Measurements from ENCODE around the gene C17orf113.
"Not testable (repeated sequence)": the region's sequence is repeated elsewhere in the genome, so short reads cannot be mapped to it uniquely, and the experiment has no call there.

C17orf113 gene

DNA sequence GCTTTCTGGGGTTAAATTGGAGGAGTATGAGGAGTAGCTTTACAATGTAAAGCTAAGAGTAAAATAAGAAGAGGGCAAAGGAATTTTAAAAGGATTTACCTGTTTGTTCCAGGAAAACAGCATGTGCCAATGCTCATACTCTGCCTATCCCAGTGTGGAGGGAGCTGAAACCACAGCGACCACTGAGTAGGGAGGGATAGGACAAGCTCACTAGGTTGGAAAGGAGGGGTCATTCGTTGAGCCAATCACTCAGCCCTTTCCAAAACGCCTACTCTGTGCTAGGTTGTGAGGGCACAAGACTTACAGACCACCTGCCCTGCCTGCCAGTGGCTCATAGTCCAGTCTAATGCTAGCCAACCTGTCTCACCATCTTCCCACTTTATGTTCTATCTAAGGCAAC lies 32.1 kb downstream of the C17orf113 start:
- in situ Hi-C loops (cut with HindIII; ENCODE audit: low sequenced_read_pairs), result no loop called here

DNA sequence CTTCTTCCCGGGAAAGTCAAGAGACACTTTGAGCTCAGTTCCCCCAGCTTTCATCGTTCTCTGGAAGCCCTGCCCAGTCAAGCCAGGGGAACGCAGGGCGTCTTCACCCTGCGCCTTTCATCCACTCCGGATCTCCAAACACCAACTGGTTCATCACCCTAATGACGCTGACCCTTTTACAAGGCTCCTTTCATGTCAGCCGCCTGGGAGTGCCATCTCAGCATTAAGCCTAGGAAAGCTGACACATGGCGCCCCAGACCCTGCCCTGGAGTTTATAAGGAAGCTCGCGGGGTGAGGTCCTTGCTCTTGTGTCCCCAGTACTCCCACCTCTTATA lies 32.6 kb downstream of the C17orf113 start:
- in situ Hi-C loops (cut with HindIII; ENCODE audit: low sequenced_read_pairs), result no loop called here

DNA sequence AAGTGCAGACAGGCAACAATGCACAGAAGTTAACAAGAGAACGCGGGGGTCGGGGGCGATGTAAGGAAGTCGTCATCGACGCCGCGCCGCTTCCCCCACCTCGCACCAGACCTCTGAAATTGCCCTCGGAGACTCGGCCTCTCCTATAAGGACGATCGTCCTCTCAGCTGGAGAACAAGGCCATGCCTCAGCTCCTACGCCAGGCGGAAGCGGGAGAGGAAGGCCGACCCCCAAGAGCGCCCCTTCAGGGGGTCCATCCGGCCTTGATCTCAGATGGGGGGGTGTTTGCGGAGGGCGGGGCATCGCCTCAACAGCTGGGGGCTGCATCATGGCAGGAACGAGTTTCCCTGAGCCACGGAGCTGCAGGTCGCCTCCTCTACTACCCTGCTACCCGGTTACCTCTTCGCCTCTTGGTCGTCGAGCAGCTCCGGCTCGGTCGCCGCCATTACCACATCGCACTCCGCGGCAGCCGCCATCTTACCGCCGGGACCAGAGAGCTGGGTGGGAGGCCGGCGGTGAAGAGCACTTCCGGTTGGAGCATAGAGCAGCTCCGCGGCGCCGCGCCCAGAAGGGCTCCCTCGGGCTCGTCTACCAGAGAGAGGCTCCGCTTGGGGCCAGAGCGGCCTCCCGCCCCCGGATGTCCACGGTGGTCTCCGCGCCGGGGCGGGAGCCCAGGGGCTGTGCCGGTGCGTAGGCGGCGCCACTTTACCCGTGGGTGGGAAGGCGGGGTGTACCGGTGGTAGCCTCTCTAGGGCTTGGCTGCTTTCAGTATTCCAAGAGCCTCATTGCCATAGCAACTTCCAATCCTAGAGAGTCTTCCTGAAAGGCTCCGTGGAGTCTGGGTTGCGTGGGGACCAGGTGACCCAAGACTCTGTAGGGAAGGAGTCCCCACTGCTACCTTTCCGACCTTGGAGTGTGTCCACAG lies 33.2 kb downstream of the C17orf113 start, which contains the start of gene DNAJC7:
DNAJC7 (minus strand) TSS at position 499 of the 925 bp plus-strand sequence; CDS start at position 476, 23 bp downstream.
- in situ Hi-C loops (cut with HindIII; ENCODE audit: low sequenced_read_pairs), result no loop called here

DNA sequence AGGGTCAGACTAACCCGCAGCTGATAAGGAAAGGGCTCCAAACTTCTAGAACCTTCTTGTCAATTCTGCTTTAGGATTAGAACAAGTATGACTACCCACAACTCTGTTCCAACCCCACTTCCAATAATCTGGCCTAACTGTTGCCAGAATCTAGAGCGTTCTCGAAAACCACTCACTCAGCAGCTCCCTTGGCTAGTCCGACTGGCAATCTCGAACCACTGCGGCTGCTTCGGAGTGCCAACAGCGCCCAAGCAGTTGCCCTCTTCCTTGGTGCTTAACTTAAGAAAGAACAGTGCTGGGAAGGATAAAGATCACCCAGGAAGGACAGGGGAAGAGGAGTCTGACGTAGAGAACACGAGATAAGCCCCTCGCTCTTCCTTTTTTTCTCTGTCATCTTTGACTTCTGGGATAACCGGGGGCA lies 34.0 kb downstream of the C17orf113 start:
- in situ Hi-C loops (cut with HindIII; ENCODE audit: low sequenced_read_pairs), result no loop called here

DNA sequence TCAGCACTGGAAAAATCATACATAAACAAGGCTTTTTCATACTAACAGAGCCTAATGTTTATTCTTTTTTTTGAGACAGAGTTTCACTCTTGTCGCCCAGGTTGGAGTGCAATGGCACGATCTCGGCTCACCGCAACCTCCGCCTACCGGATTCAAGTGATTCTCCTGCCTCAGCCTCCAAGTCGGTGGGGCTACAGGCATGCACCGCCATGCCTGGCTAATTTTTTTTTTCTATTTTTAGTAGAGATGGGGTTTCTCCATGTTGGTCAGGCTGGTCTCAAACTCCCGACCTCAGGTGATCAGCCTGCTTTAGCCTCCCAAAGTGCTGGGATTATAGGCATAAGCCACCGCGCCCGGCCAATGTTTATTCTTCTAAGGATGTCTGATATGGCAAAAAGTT lies 36.7 kb downstream of the C17orf113 start:
- in situ Hi-C loops (cut with HindIII; ENCODE audit: low sequenced_read_pairs), result not testable (repeated sequence)

DNA sequence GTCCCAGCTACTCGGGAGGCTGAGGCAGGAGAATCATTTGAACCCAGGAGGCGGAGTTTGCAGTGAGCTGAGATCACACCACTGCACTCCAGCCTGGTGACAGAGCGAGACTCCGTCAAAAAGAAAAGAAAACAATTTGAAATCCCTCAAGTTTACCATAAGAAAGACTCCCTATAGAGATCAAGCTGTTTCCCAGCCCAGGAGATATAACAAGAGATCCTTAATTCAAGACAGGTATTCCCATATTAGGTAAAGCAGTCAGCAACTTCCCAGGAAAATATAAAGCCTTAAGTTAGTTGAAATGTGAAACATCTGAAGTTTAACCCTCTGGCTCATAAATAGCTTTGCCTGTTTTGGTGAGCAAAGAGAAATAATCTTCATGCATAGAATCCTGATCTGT lies 38.0 kb downstream of the C17orf113 start:
- in situ Hi-C loops (cut with HindIII; ENCODE audit: low sequenced_read_pairs), result not testable (repeated sequence)

DNA sequence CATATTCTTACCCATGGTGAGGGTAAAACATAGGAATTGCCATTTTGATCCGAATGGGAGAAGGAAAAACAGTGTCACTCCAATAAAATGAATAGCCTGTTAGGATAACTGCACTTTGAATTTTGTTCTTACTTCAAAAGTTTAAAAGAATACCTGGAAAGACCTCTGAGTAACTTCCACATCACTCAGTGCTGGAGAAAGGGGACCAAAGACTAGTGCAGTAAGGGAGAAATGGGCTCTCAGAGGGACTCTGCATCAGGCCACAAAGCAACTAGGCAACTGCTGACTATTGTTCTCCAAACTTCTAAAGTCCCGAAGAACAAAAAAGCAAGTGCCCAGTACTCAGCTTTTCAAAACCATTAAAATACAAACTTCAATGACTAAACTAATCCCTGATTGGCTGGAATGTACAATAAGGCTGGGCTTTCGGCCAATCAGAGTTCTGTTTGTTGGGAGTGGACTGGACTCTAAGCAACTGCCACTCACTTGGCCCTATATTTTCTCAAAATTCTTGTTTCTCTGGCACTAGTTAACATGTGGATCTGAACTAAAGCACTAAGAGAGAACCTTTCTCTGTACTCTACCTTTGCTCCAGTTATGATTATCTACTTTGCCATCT lies 39.4 kb downstream of the C17orf113 start:
- in situ Hi-C loops (cut with HindIII; ENCODE audit: low sequenced_read_pairs), result no loop called here

DNA sequence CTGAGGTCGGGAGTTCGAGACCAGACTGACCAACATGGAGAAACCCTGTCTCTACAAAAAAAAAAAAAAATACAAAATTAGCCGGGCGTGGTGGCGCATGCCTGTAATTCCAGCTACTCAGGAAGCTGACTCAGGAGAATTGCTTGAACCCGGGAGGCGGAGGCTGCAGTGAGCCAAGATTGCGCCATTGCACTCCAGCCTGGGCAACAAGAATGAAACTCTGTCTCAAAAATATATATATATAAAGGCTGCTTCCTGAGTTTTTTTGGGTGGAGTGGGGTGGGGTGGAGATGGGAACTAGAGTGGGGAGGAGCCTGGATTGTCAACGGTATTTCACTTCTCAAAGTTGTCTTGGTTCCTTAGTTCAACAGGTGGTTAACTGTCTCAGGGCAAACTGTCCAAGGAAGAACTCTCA lies 40.1 kb downstream of the C17orf113 start:
- in situ Hi-C loops (cut with HindIII; ENCODE audit: low sequenced_read_pairs), result not testable (repeated sequence)

DNA sequence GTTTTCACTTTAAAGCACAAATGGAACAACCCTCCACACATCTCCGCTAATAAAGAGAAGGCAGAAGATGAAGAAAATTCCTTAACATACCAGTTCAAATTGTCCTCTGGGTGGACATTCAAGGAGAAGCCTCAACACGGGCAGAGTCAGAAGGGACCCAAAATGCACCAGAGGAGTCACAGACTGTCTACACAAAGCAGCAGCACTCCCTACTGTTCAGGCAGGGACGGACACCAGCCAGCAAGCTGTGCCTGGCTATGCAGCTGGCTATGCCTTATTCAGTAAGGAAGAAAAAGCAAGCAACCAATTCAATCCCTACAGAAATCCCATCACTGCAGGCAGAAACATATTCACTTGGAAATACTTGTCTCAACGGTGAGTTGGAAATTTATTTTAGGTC lies 41.2 kb downstream of the C17orf113 start:
- in situ Hi-C loops (cut with HindIII; ENCODE audit: low sequenced_read_pairs), result no loop called here

DNA sequence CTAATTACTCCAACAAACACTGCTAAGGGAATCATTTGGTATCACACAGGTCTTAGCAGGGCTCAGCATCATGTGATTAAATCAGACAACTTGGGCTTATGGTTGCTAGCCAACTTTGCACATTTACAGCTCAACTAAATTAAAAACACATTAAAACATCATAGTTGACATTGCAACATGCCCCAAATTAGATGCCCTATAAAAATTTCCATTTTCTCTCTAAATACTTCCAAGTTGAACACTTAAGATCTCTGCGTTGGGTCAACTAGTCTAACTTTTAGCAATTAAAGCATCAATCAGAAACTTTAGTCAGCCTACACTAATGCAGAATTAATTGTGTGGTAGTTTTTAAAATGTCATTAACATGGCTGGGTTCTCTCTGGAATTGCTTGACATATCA lies 45.2 kb downstream of the C17orf113 start:
- in situ Hi-C loops (cut with HindIII; ENCODE audit: low sequenced_read_pairs), result no loop called here

DNA sequence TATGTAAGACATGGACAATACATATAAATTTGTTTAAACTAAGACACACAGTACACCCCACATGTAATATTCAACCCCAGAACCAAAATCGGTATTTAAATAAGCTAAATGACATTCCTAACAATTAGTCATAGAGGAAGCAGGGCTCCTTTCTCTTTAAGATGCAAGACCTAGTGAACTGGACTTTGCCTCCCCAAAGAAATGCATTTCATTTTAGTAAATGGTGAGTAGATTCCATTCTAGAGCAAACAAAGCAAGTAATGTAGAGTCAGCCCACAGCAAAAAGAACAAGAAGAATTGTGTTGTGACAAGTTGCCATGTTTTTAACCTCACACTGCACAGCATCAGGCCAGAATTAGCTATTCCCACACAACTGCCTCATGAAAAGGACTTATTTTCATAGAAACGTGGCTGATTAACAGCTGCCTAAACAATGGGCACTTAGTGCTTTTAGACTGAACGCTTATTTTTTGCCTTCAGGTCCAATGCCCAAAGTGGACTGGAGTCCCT lies 47.6 kb downstream of the C17orf113 start:
- in situ Hi-C loops (cut with HindIII; ENCODE audit: low sequenced_read_pairs), result no loop called here

DNA sequence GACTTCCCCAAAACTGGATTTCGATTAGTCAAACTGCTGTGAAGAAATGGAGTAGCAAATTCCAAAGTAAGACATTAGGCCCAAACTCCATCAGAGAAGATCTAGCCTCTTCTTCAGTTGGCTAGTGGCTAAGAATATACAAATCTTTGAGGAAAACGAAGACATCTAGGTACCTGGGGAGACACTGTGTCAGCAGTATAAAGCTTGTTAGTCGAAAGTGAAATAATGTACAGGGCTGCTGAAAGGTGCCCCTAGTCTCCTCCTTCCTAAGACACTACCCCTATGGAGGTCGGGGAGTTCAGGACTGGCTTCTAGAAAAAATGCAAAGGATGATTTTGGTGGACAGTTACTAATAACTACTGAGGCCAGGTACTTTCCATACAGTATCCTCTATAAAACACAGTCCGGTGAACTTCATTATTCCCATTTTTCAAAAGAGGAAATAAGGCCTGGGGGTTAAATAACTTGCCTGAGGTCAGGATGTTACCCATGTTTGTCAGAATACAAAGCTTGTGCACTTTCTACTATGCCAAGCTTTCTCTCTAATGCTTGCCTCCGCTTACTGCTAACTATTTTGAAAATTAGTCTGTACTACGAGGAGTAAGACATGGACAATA lies 48.1 kb downstream of the C17orf113 start:
- in situ Hi-C loops (cut with HindIII; ENCODE audit: low sequenced_read_pairs), result no loop called here

DNA sequence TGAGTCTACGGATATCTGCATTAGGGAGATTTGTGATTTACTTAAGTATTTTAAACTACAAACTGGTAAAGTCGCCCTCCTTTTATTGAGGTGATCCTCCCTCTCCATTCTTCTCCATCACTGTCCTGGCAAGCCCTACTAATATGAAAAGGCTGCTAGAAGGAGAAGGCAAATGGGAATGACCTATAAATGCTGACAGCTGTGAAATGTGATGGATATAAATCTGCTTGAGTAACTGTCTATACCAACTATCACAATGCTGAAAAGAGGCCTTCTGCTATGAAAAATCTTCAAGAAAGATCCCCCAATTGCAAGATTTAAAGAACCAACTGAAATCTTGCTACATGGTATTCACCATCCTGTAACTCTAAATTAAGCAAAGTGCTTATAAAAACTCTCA lies 48.7 kb downstream of the C17orf113 start:
- in situ Hi-C loops (cut with HindIII; ENCODE audit: low sequenced_read_pairs), result no loop called here

DNA sequence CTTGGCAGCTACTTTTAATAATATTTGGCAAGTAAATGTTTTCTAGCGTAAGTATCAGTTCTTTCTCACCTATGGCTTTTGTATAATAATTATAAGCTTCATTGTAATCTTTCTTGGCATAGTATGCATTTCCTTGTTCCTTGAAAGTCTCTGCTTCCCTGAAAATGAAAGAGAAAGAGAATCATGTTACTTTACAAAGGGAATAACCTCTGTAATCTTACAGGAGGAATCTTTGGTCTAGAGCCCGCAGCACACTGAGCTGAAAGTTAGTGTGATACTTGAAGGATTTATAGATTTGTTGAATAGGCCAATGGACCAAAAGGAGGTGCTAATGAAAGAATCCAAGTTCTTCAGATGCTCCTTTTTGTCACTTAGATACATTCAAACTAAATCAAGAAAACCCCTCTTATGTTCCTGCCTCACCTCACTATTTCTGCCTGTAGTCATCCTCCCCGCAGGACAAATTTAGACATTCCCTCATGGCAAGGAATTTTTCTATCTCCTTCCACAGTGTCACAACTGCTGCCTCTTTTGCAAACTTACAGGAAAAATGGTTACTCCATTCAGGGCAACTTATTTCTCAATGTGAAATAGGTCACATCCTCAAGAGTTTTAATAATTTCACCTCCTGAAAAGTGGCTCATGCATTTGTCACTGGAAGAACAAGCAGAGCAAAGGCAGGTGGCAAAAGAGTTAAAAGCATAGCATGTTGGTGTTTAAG lies 49.8 kb downstream of the C17orf113 start:
- in situ Hi-C loops (cut with HindIII; ENCODE audit: low sequenced_read_pairs), result no loop called here

DNA sequence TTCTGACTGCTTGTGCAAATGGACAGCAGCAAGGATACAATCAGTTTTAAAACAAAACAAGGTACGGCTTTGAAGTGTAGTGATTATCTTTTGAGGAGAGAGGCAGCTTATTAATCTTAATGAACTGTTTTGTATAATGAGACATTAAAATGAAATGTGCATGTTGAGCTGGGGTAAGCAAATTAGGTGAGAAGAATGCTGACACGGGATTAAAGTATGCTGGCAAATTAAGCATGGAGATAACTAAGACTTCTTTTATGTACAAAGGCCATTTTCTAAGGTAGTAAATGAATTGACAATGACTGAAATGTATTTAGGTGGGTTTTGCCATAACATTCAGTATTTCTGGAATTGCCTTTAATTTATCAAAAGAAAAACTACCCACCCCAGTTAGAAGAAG lies 51.9 kb downstream of the C17orf113 start:
- in situ Hi-C loops (cut with HindIII; ENCODE audit: low sequenced_read_pairs), result no loop called here

DNA sequence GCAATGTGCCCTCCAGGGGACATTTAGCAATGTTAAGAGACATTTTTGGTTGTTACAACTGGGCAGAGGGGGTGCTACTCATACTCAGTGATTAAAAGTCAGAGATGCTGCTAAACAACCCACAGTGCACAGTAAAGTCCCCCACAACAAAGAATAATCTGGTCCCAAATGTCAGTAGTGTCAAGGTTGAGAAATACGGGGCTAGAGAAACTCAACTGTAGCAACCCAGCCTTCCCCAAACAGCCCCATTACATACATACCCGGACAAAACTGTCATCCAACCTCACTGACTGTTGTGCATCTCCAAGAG lies 53.6 kb downstream of the C17orf113 start:
- in situ Hi-C loops (cut with HindIII; ENCODE audit: low sequenced_read_pairs), result no loop called here

DNA sequence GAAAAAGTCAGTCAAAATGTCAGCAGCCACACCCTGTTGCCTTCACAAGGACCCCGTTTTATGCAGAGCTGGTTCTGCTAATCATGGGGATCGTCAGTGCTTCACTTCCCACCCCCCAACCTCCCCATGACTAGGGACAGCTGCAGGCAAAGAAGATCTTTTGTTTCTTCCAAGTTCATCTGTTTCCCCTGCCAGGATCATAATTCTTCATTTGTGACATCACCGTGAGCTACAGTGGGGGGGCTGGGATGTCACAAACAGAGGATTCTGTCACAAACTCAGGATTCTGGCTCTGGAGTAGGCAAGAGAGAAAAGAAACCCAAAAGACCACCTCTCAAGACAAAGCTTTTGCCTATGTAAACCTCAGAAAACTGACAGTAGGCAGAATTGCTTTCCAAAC lies 57.8 kb downstream of the C17orf113 start:
- in situ Hi-C loops (cut with HindIII; ENCODE audit: low sequenced_read_pairs), result no loop called here

DNA sequence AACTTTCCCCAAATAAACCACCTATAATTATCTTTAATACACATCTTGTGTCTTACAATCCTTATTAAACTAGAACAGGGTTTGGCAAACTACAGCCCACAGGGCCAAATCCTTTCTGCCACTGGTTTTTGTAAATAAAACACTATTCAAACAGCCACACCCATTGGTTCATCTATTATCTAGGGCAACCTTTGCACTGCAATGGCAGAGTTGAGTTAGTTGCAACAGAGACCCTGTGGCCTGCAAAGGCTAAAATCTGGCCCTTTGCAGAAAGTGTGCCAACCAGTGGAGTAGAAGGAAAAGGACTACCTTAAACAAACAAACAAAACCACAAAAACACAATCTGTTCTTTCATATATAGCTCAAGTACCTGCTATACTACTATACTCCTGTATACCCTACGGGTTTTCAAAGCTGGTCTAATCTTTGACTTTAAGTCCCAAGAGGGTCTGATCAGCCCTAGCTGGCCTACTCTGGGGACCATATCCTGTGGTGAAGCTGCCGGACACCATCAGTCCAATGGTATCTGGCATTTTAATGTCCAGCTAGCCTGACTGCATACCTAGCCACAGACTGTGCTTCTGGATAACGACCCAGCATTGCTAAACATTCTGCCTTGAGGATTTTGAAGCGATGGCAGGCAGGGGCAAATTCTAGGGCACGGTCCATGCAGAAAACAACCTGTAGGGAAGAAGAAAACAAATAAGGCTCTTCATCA lies 60.5 kb downstream of the C17orf113 start:
- in situ Hi-C loops (cut with HindIII; ENCODE audit: low sequenced_read_pairs), result no loop called here

DNA sequence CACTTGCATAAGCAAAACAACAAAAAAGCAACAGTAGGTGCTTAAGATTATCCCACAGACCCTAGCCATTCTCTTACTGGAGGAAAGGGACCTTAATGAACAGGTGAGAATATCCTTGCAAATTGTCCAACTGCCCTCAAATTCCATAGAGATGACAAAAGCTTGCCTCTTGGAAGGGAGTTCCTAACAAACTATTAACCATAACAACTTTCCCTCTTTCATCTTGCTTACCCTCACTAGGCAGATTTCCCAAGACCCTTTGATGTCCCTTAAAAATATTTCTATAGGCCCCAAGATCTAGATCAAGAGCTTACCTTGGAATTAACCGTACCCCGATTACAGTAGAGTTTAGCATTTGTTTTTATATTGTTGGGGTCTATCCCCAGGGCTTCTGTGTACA lies 62.0 kb downstream of the C17orf113 start:
- in situ Hi-C loops (cut with HindIII; ENCODE audit: low sequenced_read_pairs), result no loop called here

Data from endothelial cell of hepatic sinusoid (primary cell).